HCT116 (cell line): Measurements from ENCODE around the gene SNX15. TPM values are rescaled to one million over a fixed set of nuclear protein-coding genes. Genes with fewer than 3 reads are reported as not detected.

ENCODE experiments used
- ATAC-seq: fragments of 200-7000 bp; cut with Tn5 transposase; 2 replicates; pipeline ENCODE4 v1.9.1; 2020; ENCODE audit warnings: mild to moderate bottlenecking, moderate library complexity
- BruUV-seq: library from RNA; stranded (reverse); fragments of 400-500 nt; replicated peaks from 2 replicates; lab custom pipeline; 2021; lab: Mats Ljungman, UMichigan
- CTCF ChIA-PET: fragments of 300-600 bp; sonication (Branson Sonifier 250); formaldehyde crosslinking; loops from one replicate; lab custom pipeline; 2021; ENCODE audit warnings: antibody characterized with exemption; lab: Charles Lee
- POLR2A ChIA-PET: fragments of 300-600, 350-600 bp; sonication (Branson Sonifier 250); formaldehyde crosslinking; loops from one replicate; lab custom pipeline; 2021; ENCODE audit warnings: antibody characterized with exemption; lab: Charles Lee
- RAD21 ChIA-PET, 2 experiments: fragments of 300-600 bp; sonication (Branson Sonifier 250); formaldehyde crosslinking; loops; one replicate each; lab custom pipeline; 2023; ENCODE audit warnings: low total read pairs in 2 of 2; ENCODE audit not compliant: uncharacterized antibody in 2 of 2, unreplicated experiment in 2 of 2, low non-redundant PET in 1 of 2; lab: Charles Lee
- DNase-seq: peaks from one replicate; pipeline ENCODE4 v3.0.0-alpha.2; 2010; ENCODE audit warnings: low read depth, low spot score
- H2AFZ ChIP-seq: fragments of 200-600 bp; shearing (Covaris generic), sonication (generic); 2 replicates; pipeline ENCODE4 v1.6.1; 2017; ENCODE audit warnings: low read depth, mixed run types, mixed read lengths, antibody characterized with exemption, low read length; ENCODE audit not compliant: poor library complexity, severe bottlenecking
- H3K27ac ChIP-seq: 2 replicates; pipeline ENCODE4 v1.5.1; 2012; ENCODE audit warnings: low read depth, low read length
- H3K27me3 ChIP-seq: fragments of 200-600 bp; sonication (generic); 2 replicates; pipeline ENCODE4 v1.6.1; 2016; ENCODE audit warnings: mixed run types, low read length, mixed read lengths; ENCODE audit not compliant: insufficient read depth
- H3K36me3 ChIP-seq, 2 experiments: fragments of 200-500 bp in 1 of 2; fragments of 200-600 bp in 1 of 2; sonication (Bioruptor generic) in 1 of 2; sonication (generic) in 1 of 2; 2 replicates each; pipeline versions ENCODE4 v1.5.1 to v1.6.1; 2014 to 2016; ENCODE audit warnings: low read length in 2 of 2, inconsistent platforms in 1 of 2, mixed read lengths in 1 of 2, mixed run types in 1 of 2; ENCODE audit not compliant: insufficient read depth in 2 of 2, control insufficient read depth in 1 of 2
- H3K4me1 ChIP-seq, 2 experiments: fragments of 200-600 bp in 1 of 2; sonication (generic) in 1 of 2; 2 replicates each; pipeline versions ENCODE4 v1.5.1 to v1.6.1; 2012 to 2017; ENCODE audit warnings: low read length in 2 of 2, inconsistent platforms in 1 of 2, mild to moderate bottlenecking in 1 of 2, mixed read lengths in 1 of 2, mixed run types in 1 of 2, moderate library complexity in 1 of 2; ENCODE audit not compliant: insufficient read depth in 2 of 2, control insufficient read depth in 1 of 2
- H3K4me2 ChIP-seq: fragments of 200-600 bp; sonication (generic); 2 replicates; pipeline ENCODE4 v1.6.1; 2017; ENCODE audit warnings: mixed run types, low read length, mixed read lengths
- H3K4me3 ChIP-seq, 2 experiments: fragments of 200-600 bp in 1 of 2; sonication (generic) in 1 of 2; replicated peaks in 1 of 2; 2 replicates each; pipeline ENCODE4 v1.5.1; 2011 to 2016; ENCODE audit warnings: low read length in 2 of 2, control low read depth in 1 of 2, low read depth in 1 of 2, mild to moderate bottlenecking in 1 of 2, mixed read lengths in 1 of 2, mixed run types in 1 of 2
- H3K79me2 ChIP-seq: fragments of 200-600 bp; sonication (generic); 2 replicates; pipeline ENCODE4 v1.6.1; 2017; ENCODE audit warnings: mild to moderate bottlenecking, mixed run types, low read length, moderate library complexity, mixed read lengths; ENCODE audit not compliant: insufficient read depth
- H3K9ac ChIP-seq: fragments of 200-600 bp; sonication (generic); 2 replicates; pipeline ENCODE4 v1.6.1; 2016; ENCODE audit warnings: low read length, mixed read lengths
- H3K9me2 ChIP-seq: fragments of 200-600 bp; sonication (generic), shearing (Covaris generic); 2 replicates; pipeline ENCODE4 v1.6.1; 2017; ENCODE audit warnings: mixed run types, mild to moderate bottlenecking, moderate library complexity; ENCODE audit not compliant: insufficient read depth
- H3K9me3 ChIP-seq, 2 experiments: fragments of 200-500 bp in 1 of 2; fragments of 200-600 bp in 1 of 2; sonication (Bioruptor generic) in 1 of 2; sonication (generic) in 1 of 2; 2 replicates each; pipeline ENCODE4 v1.6.1; 2014 to 2017; ENCODE audit warnings: low read length in 2 of 2, mixed read lengths in 2 of 2, inconsistent platforms in 1 of 2, low read depth in 1 of 2, mild to moderate bottlenecking in 1 of 2, mixed run types in 1 of 2, moderate library complexity in 1 of 2; ENCODE audit not compliant: control insufficient read depth in 1 of 2, insufficient read depth in 1 of 2
- H4K20me1 ChIP-seq: fragments of 200-600 bp; sonication (generic), shearing (Covaris generic); 2 replicates; pipeline ENCODE4 v1.6.1; 2017; ENCODE audit warnings: mixed run types, mild to moderate bottlenecking, moderate library complexity; ENCODE audit not compliant: insufficient read depth
- EZH2phosphoT487 ChIP-seq: fragments of 200-600 bp; IDR thresholded peaks from 2 replicates; pipeline ENCODE4 v1.6.1; 2018; ENCODE audit warnings: antibody characterized with exemption, borderline replicate concordance
- FOSL1 ChIP-seq: IDR thresholded peaks from 2 replicates; pipeline ENCODE4 v1.6.1; 2012; ENCODE audit warnings: low read depth
- POLR2AphosphoS5 ChIP-seq: IDR thresholded peaks from 2 replicates; pipeline ENCODE4 v1.6.1; 2011; ENCODE audit warnings: mild to moderate bottlenecking, low read depth, low read length, moderate library complexity
- RAD21 ChIP-seq: IDR thresholded peaks from 2 replicates; pipeline ENCODE4 v1.6.1; 2012; ENCODE audit warnings: low read depth, mild to moderate bottlenecking
- SP1 ChIP-seq: IDR thresholded peaks from 2 replicates; pipeline ENCODE4 v1.6.1; 2012; ENCODE audit warnings: low read depth
- SRF ChIP-seq: IDR thresholded peaks from 2 replicates; pipeline ENCODE4 v1.6.1; 2012; ENCODE audit warnings: low read depth
- intact Hi-C: fragments of 100-400 bp; cut with micrococcal nuclease; formaldehyde crosslinking; loops from 2 replicates; pipeline ENCODE4 v1.10.0; 2022
- total RNA-seq: library from RNA; stranded (reverse); gene quantifications from one replicate; pipeline ENCODE4 v1.2.1, GENCODE V29; 2021; ENCODE audit not compliant: unreplicated experiment
- TF ChIP-seq, protein P1 (sequence below): IDR thresholded peaks from 2 replicates; pipeline ENCODE4 v1.6.1; 2012; ENCODE audit warnings: low read depth
- TF ChIP-seq, protein P2 (sequence below): IDR thresholded peaks from 2 replicates; pipeline ENCODE4 v1.6.1; 2011; ENCODE audit warnings: mild to moderate bottlenecking, low read length, moderate library complexity; ENCODE audit not compliant: insufficient replicate concordance; ENCODE audit errors: extremely low read depth
- TF ChIP-seq, protein P3 (sequence below), 3 experiments: fragments of 200-600 bp in 1 of 3; sonication (generic) in 1 of 3; IDR thresholded peaks in 2 of 3; conservative IDR thresholded peaks in 1 of 3; 2 replicates each; pipeline ENCODE4 v1.5.1; 2012 to 2017; ENCODE audit warnings: low read depth in 2 of 3, low read length in 2 of 3, antibody characterized with exemption in 1 of 3, borderline replicate concordance in 1 of 3, control low read depth in 1 of 3, mild to moderate bottlenecking in 1 of 3, mixed read lengths in 1 of 3, mixed run types in 1 of 3, moderate library complexity in 1 of 3; ENCODE audit not compliant: insufficient read depth in 1 of 3

Gene SNX15
- total RNA-seq, 1 experiment from 2014 or later, result 16.8 TPM

DNA sequence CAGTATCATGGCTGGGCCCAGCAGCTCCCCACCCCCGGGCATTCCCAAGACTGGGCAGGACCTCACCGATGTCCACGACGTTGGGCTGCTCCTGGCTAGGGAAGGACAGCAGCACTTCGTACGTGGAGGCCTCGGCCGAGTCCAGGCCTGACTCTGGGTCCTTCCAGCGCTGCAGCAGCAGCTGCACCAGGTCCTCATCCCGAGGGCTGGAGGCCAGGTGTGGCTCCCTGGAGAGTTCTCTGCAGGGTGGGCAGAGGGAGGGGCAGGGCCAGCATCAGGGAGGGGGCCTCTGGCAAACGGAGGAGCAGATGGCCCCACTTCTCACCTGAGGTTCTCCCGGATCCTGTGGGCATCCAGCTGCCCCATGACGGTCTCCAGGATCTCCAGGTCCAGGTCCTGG, 30.8 kb downstream of the SNX15 start:
- CTCF ChIA-PET, result no interaction called here
- intact Hi-C loops, result no loop called here

More for the DNA sequence above, 30.8 kb downstream of the SNX15 start:
- Histone ChIP-seq H3K9me3 (no peaks in the 10 kb centered on the region), H3K9me2 (no peaks in the 10 kb centered on the region), H4K20me1 (no peaks in the 10 kb centered on the region), H3K27ac (no peak overlapping the region), H3K4me1 (no peaks in the 10 kb centered on the region), H3K4me3 (no peak overlapping the region), H2AFZ (no peak overlapping the region), H3K36me3 (no peaks in the 10 kb centered on the region), H3K27me3 (no peaks in the 10 kb centered on the region), H3K4me2 (no peak overlapping the region), H3K9ac (no peak overlapping the region), H3K79me2 (no peaks in the 10 kb centered on the region)
- ATAC-seq (no peak), DNase-seq (no peak)
- RAD21 ChIA-PET, result no interaction called here
- no TSS peak for BruUV-seq
- no peak for TF ChIP-seq EZH2phosphoT487
- no peak for TF ChIP-seq FOSL1
- no peak for TF ChIP-seq RAD21
- TF ChIP-seq, protein P1, sequence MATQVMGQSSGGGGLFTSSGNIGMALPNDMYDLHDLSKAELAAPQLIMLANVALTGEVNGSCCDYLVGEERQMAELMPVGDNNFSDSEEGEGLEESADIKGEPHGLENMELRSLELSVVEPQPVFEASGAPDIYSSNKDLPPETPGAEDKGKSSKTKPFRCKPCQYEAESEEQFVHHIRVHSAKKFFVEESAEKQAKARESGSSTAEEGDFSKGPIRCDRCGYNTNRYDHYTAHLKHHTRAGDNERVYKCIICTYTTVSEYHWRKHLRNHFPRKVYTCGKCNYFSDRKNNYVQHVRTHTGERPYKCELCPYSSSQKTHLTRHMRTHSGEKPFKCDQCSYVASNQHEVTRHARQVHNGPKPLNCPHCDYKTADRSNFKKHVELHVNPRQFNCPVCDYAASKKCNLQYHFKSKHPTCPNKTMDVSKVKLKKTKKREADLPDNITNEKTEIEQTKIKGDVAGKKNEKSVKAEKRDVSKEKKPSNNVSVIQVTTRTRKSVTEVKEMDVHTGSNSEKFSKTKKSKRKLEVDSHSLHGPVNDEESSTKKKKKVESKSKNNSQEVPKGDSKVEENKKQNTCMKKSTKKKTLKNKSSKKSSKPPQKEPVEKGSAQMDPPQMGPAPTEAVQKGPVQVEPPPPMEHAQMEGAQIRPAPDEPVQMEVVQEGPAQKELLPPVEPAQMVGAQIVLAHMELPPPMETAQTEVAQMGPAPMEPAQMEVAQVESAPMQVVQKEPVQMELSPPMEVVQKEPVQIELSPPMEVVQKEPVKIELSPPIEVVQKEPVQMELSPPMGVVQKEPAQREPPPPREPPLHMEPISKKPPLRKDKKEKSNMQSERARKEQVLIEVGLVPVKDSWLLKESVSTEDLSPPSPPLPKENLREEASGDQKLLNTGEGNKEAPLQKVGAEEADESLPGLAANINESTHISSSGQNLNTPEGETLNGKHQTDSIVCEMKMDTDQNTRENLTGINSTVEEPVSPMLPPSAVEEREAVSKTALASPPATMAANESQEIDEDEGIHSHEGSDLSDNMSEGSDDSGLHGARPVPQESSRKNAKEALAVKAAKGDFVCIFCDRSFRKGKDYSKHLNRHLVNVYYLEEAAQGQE, result no peak
- TF ChIP-seq, protein P2, sequence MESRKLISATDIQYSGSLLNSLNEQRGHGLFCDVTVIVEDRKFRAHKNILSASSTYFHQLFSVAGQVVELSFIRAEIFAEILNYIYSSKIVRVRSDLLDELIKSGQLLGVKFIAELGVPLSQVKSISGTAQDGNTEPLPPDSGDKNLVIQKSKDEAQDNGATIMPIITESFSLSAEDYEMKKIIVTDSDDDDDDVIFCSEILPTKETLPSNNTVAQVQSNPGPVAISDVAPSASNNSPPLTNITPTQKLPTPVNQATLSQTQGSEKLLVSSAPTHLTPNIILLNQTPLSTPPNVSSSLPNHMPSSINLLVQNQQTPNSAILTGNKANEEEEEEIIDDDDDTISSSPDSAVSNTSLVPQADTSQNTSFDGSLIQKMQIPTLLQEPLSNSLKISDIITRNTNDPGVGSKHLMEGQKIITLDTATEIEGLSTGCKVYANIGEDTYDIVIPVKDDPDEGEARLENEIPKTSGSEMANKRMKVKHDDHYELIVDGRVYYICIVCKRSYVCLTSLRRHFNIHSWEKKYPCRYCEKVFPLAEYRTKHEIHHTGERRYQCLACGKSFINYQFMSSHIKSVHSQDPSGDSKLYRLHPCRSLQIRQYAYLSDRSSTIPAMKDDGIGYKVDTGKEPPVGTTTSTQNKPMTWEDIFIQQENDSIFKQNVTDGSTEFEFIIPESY, result no peak
- TF ChIP-seq SRF, result no peak
- TF ChIP-seq, protein P3, sequence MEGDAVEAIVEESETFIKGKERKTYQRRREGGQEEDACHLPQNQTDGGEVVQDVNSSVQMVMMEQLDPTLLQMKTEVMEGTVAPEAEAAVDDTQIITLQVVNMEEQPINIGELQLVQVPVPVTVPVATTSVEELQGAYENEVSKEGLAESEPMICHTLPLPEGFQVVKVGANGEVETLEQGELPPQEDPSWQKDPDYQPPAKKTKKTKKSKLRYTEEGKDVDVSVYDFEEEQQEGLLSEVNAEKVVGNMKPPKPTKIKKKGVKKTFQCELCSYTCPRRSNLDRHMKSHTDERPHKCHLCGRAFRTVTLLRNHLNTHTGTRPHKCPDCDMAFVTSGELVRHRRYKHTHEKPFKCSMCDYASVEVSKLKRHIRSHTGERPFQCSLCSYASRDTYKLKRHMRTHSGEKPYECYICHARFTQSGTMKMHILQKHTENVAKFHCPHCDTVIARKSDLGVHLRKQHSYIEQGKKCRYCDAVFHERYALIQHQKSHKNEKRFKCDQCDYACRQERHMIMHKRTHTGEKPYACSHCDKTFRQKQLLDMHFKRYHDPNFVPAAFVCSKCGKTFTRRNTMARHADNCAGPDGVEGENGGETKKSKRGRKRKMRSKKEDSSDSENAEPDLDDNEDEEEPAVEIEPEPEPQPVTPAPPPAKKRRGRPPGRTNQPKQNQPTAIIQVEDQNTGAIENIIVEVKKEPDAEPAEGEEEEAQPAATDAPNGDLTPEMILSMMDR (IDR thresholded peaks at IDR 0.05 in 2 of 3, conservative IDR thresholded peaks at IDR 0.05 in 1 of 3; ENCODE audit: borderline replicate concordance in 1 of 3, insufficient read depth in 1 of 3, low read depth in 2 of 3, low read length in 2 of 3), result no peak
- no peak for TF ChIP-seq SP1
- TF ChIP-seq POLR2AphosphoS5, result no peak
- POLR2A ChIA-PET, result no interaction called here
